ENCODE data around the gene TEX19.

The TEX19 gene

DNA sequence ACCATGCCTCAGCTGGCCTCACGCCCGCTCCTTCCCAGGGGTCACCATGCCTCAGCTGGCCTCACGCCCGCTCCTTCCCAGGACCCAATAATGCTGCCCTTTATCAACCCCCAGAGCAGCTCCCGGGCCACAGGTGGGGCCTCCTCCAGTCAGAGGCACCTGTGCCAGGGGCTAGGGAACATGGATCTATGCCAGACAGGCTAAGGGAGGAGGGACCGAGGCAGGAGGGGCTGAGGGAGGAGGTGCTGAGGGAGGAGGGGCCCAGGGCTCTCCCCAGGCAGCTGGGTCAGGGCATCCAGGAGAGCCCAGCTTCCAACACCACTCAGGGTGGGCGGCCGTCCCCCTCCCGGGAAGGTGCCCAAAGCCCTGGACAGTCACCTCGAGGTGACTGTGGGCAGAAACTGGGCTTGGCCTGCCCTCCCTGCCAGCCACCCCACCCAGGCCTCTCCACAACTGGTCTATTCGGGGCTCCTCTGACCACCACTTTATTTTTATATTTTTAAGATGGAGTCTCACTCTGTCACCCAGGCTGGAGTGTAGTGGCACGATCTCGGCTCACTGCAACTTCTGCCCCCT, 31.9 kb downstream of the TEX19 start:
- H3K4me3 ChIP-seq (ENCODE audit: low read depth, low read length) = no peak overlapping the region
- no peak for DNase-seq (ENCODE audit: low read depth)
- TF ChIP-seq, protein P1, sequence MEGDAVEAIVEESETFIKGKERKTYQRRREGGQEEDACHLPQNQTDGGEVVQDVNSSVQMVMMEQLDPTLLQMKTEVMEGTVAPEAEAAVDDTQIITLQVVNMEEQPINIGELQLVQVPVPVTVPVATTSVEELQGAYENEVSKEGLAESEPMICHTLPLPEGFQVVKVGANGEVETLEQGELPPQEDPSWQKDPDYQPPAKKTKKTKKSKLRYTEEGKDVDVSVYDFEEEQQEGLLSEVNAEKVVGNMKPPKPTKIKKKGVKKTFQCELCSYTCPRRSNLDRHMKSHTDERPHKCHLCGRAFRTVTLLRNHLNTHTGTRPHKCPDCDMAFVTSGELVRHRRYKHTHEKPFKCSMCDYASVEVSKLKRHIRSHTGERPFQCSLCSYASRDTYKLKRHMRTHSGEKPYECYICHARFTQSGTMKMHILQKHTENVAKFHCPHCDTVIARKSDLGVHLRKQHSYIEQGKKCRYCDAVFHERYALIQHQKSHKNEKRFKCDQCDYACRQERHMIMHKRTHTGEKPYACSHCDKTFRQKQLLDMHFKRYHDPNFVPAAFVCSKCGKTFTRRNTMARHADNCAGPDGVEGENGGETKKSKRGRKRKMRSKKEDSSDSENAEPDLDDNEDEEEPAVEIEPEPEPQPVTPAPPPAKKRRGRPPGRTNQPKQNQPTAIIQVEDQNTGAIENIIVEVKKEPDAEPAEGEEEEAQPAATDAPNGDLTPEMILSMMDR (conservative IDR thresholded peaks at IDR 0.05; ENCODE audit: low read depth, low read length) = no peak

DNA sequence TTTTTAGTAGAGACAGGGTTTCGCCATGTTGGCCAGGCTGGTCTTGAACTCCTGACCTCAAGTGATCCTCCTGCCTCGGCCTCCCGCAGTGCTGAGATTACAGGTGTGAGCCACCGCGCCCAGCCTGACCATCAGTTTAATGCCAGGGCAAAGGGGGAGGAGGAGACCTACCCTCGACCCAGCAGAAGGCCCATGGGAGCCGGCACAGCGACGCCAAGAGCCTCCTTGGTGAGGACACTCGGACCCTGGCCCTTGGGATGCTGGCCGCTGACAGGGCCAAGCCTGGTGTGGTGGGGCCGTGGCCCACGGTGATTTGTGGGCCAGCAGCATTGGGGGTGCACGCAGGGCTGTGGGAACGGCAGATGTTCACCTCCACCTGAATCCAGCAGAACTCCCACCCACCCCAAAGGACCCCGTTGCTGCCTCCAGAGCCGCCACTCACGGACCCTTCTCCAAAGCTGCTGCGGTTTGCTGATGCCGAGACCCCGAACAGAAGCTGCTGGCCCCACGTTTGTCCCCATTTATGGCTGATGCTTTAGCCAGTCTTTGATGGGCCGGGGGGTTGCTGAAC, 32.5 kb downstream of the TEX19 start:
- DNase-seq (ENCODE audit: low read depth) = no peak
- TF ChIP-seq, protein P1 (conservative IDR thresholded peaks at IDR 0.05; ENCODE audit: low read depth, low read length) = no peak

DNA sequence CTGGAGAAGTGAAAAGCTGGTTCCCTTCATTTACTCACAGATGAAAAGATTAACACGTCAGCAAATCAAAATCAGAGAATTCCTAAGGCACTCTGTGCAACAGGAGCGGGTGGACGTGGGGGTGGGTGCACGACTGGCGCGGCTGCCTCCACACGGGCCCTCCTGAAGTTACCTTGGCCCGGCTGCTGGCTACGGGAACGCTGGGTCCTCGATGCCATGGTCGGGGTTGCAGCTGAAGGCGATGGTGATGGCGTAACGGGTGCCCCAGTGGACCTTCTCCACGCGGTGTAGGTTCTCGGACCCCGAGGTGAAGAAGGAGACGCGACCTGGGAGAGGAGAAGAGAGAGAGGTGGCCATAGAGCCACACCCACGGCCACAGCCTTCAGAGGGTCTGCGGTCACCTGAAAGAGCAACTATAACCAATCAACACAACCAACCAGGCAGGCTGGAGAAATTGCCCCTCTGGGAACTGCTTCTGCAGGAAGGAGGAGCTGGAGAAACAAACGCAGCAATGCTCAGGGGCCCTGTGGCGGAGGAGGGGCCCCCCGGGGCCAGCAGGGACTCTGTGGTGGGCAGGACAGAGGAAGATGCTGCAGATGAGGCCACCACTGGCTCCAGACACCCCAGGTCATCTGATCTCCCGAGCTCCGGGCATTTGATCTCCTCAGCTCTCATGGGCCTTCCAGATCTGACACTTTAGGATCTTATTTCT, 33.3 kb downstream of the TEX19 start:
- H3K4me3 ChIP-seq (ENCODE audit: low read depth, low read length) = no peak overlapping the region
- no peak for DNase-seq (ENCODE audit: low read depth)
- TF ChIP-seq, protein P1 (conservative IDR thresholded peaks at IDR 0.05; ENCODE audit: low read depth, low read length) = no peak

More for the DNA sequence above, 32.5 kb downstream of the TEX19 start:
- H3K4me3 ChIP-seq (ENCODE audit: low read depth, low read length) = no peak overlapping the region

DNA sequence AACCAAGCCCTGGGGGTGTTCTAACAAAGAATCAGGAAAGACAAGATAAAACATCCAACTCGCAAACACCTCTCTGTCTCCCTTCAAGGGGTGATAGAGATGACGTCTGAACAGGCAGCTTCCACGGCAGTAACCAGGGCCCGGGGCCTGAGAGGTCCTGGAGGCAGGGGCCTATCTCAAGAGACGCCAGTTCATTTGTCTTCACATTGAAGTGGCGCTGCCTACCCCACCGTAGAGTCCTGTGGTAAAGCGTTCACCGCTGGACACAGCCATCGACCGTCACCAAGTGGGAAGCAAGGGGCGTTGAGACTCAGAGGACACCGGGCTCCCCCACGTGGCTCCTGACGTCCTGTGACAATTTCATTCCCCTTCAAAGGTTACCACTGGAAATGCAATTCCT, 33.9 kb downstream of the TEX19 start:
- H3K4me3 ChIP-seq (ENCODE audit: low read depth, low read length) = no peak overlapping the region
- TF ChIP-seq, protein P1 (conservative IDR thresholded peaks at IDR 0.05; ENCODE audit: low read depth, low read length) = no peak
- no peak for DNase-seq (ENCODE audit: low read depth)

DNA sequence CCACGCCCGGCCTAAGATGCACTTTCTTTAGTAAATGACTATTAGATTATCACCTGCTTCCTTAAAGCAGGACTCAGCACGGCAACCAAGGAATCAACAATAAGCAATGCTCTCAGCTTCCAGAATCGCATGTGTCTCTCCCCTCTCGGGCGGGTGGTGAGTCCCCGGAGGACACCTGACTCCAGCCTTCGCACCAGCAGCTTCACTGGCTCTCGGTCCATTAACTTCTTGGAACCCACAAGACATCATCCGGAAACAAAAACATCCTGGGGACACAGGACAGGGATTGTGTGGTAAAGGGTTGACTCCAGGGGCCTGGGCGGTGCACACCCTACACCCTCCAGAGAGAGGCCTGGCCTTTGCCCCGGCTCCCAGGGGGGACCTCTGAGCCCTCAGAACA, 35.2 kb downstream of the TEX19 start:
- TF ChIP-seq, protein P1 (conservative IDR thresholded peaks at IDR 0.05; ENCODE audit: low read depth, low read length) = no peak
- no peak overlapping the region for H3K4me3 ChIP-seq (ENCODE audit: low read depth, low read length)
- DNase-seq (ENCODE audit: low read depth) = no peak

DNA sequence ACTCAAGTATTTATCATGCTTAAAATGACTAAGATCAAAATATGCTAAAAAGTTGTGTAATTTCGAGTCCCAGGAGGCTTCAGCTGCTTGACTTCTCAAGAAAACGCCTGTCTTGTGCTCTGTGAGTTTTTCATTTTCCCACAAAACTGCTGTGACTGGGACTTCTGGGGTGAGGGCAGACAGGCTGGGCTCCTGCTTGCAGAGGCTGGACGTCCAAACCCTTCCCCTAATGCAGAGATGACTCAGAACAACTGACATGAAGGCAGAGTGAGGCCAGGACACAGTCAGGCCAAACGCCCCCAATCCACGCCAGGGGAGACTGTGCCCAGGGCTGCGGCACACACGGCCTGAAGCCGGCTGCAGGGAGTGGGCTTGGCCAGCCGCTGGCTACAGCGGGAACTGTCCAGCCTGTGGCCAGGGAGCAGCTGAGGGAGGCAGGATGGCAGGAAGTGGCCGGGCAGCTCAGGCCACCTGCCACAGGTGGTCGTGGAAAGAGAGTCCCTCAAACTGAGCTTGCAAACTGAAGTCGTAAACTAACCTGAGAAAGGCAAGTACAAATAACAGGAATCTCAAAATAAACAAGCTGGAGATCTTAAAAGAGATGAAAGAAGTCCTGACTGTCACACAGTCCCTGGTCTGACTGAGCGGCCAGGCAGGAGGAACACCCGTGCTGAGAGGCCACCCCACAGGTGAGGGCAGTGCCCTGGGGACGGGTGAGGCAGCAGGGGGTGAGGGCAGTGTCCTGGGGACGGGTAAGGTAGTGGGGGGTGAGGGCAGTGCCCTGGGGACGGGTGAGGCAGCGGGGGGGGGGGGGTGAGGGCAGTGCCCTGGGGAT, 37.8 kb downstream of the TEX19 start:
- TF ChIP-seq, protein P1 (conservative IDR thresholded peaks at IDR 0.05; ENCODE audit: low read depth, low read length) = no peak
- H3K4me3 ChIP-seq (ENCODE audit: low read depth, low read length) = no peak overlapping the region
- DNase-seq (ENCODE audit: low read depth) = peak; percentile 93
